NOMO-1 treated with dmso at 0.1 percent for 144 hours (cell line): ENCODE measurements around the gene ADAM10.
"Not testable (repeated sequence)": the region's sequence is repeated elsewhere in the genome, so short reads cannot be mapped to it uniquely, and the experiment has no call there.

ENCODE experiments used
- DNase-seq: peaks from one replicate; lab custom pipeline; 2025; ENCODE audit not compliant: unreplicated experiment; lab: John Stamatoyannopoulos, UW

Gene ADAM10

GRCh38 chr15:58677426-58677825 is 72.1 kb downstream of the ADAM10 start:
- DNase-seq, result no peak

GRCh38 chr15:58676766-58677165 is 72.7 kb downstream of the ADAM10 start:
- no peak for DNase-seq

GRCh38 chr15:58671186-58671585 is 78.3 kb downstream of the ADAM10 start:
- DNase-seq, result no peak

GRCh38 chr15:58669108-58669507 is 80.4 kb downstream of the ADAM10 start:
- no peak for DNase-seq

GRCh38 chr15:58666957-58667356 is 82.5 kb downstream of the ADAM10 start:
- no peak for DNase-seq

GRCh38 chr15:58665672-58666071 is 83.8 kb downstream of the ADAM10 start:
- no peak for DNase-seq

- DNase-seq, result no peak
Observed at GRCh38 chr15:58650102-58650501, 99.4 kb downstream of the ADAM10 start.

- DNase-seq, result no peak
Observed at GRCh38 chr15:58649175-58649574, 100.3 kb downstream of the ADAM10 start.

GRCh38 chr15:58643996-58644395 is 105.5 kb downstream of the ADAM10 start:
- no peak for DNase-seq

- DNase-seq, result no peak
Observed at GRCh38 chr15:58641660-58642059, 107.8 kb downstream of the ADAM10 start.

GRCh38 chr15:58639992-58640391 is 109.5 kb downstream of the ADAM10 start:
- DNase-seq, result no peak

- no peak for DNase-seq
Observed at GRCh38 chr15:58639002-58639756, 110.3 kb downstream of the ADAM10 start.

GRCh38 chr15:58632789-58633188 is 116.7 kb downstream of the ADAM10 start:
- no peak for DNase-seq

GRCh38 chr15:58631319-58631718 is 118.2 kb downstream of the ADAM10 start:
- no peak for DNase-seq

- no peak for DNase-seq
Observed at GRCh38 chr15:58629625-58630024, 119.9 kb downstream of the ADAM10 start.

- DNase-seq, result peak; percentile 3
Observed at GRCh38 chr15:58628206-58628947, 121.1 kb downstream of the ADAM10 start.

- no peak for DNase-seq
Observed at GRCh38 chr15:58627701-58628100, 121.8 kb downstream of the ADAM10 start.

GRCh38 chr15:58627046-58627445 is 122.5 kb downstream of the ADAM10 start:
- DNase-seq, result no peak

- no peak for DNase-seq
Observed at GRCh38 chr15:58626378-58626777, 123.1 kb downstream of the ADAM10 start.

GRCh38 chr15:58622877-58623276 is 126.6 kb downstream of the ADAM10 start:
- no peak for DNase-seq

GRCh38 chr15:58620268-58620667 is 129.2 kb downstream of the ADAM10 start:
- DNase-seq, result not testable (repeated sequence)

GRCh38 chr15:58616171-58616570 is 133.3 kb downstream of the ADAM10 start:
- no peak for DNase-seq
